ENCODE data around the gene AKAP5. TPM values are rescaled to one million over a fixed set of nuclear protein-coding genes. Genes with fewer than 3 reads are reported as not detected.

AKAP5 gene
- total and polyA plus RNA-seq, 2 of the 8 experiments (the other 6 are each of a cell fraction or from before 2014, with no cell fraction given), result 0.50 to 3.8 TPM

DNA sequence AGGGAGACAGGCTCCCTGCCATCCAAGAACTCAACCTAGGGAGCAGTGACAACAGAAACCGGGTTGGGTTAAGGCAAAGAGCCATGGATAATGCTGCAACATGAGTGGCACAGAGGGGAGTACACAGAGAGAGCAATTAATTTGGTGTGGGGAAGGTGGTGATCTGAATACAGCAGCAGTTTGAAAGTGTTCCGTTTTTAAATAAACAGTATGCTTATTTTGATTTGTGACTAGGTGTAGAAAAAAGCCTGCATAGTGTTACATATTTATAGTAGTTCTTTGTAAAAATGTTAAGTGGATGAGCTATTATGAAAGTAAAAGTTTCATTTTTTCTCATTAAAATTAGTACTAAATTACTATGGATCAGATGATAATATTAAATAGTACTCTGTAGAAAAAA, 8.7 kb downstream of the AKAP5 start (continued):
- TF ChIP-seq SAP30 (IDR thresholded peaks at IDR 0.05; ENCODE audit: insufficient read depth, insufficient replicate concordance, low read length) (no peak), KDM1A (IDR thresholded peaks at IDR 0.05; ENCODE audit: borderline replicate concordance, low read length) (no peak)
